Posterior cingulate gyrus (tissue), 11 donors: ENCODE measurements around the gene FAAH.

Source experiments
- DNase-seq, 10 donors: peaks; one replicate each; pipeline versions ENCODE4 v3.0.0 to v3.0.0-alpha.2; 2020 to 2021; ENCODE audit warnings: mixed read lengths in 3 of 10
- intact Hi-C: fragments of 100-400 bp; cut with DNase I; formaldehyde crosslinking; loops from one replicate; pipeline ENCODE4 v1.15.1; 2023

FAAH gene

GRCh38 chr1:46415514-46415913 lies 21.4 kb downstream of the FAAH start:
- peak in 2 of 10 donors; percentile 11 to 29 for DNase-seq
- intact Hi-C loops = no loop called here

GRCh38 chr1:46418976-46419375 lies 24.9 kb downstream of the FAAH start:
- intact Hi-C loops = no loop called here
- peak in 3 of 10 donors; percentile 36 to 56 (median 48) for DNase-seq

GRCh38 chr1:46420533-46420915 lies 26.4 kb downstream of the FAAH start:
- DNase-seq = peak in 2 of 10 donors; percentile 19 to 26
- intact Hi-C loops = no loop called here

GRCh38 chr1:46421739-46422138 lies 27.6 kb downstream of the FAAH start:
- intact Hi-C loops = no loop called here
- no peak for DNase-seq

GRCh38 chr1:46422261-46422871 lies 28.2 kb downstream of the FAAH start:
- intact Hi-C loops = no loop called here
- peak in 2 of 10 donors; percentile 16 to 35 for DNase-seq

- intact Hi-C loops = no loop called here
- DNase-seq = peak in 3 of 10 donors; percentile 38 to 59 (median 48)
These were observed 29.6 kb downstream of the FAAH start for GRCh38 chr1:46423574-46424240.

GRCh38 chr1:46424730-46425129 lies 30.6 kb downstream of the FAAH start:
- intact Hi-C loops = no loop called here
- peak in 2 of 10 donors; percentile 17 to 35 for DNase-seq

- intact Hi-C loops = no loop called here
- peak in 2 of 10 donors; percentile 5 to 20 for DNase-seq
These were observed 31.6 kb downstream of the FAAH start for GRCh38 chr1:46425726-46426125.

GRCh38 chr1:46427541-46427940 lies 33.4 kb downstream of the FAAH start:
- intact Hi-C loops = no loop called here

GRCh38 chr1:46429436-46429835 lies 35.3 kb downstream of the FAAH start:
- intact Hi-C loops = no loop called here
- DNase-seq = peak in 2 of 10 donors; percentile 19 to 73

More at GRCh38 chr1:46427541-46427940, 33.4 kb downstream of the FAAH start:
- no peak for DNase-seq

GRCh38 chr1:46431695-46432094 lies 37.6 kb downstream of the FAAH start:
- intact Hi-C loops = no loop called here
- no peak for DNase-seq

GRCh38 chr1:46432781-46433327 lies 38.7 kb downstream of the FAAH start:
- intact Hi-C loops = no loop called here
- peak in 1 of 10 donors; percentile 70 for DNase-seq

GRCh38 chr1:46434358-46434757 lies 40.2 kb downstream of the FAAH start:
- intact Hi-C loops = no loop called here
- DNase-seq = peak in 1 of 10 donors; percentile 25

GRCh38 chr1:46436844-46437243 lies 42.7 kb downstream of the FAAH start:
- intact Hi-C loops = no loop called here

GRCh38 chr1:46437723-46438122 lies 43.6 kb downstream of the FAAH start:
- DNase-seq = no peak
- intact Hi-C loops = no loop called here

More at GRCh38 chr1:46436844-46437243, 42.7 kb downstream of the FAAH start:
- DNase-seq = no peak

- intact Hi-C loops = no loop called here
These were observed 44.2 kb downstream of the FAAH start for GRCh38 chr1:46438346-46438745.

GRCh38 chr1:46440478-46440877 lies 46.4 kb downstream of the FAAH start:
- intact Hi-C loops = loop anchor here (5.0 kb wide), 2 partner anchors 33 to 287 kb away; no protein-coding TSS in a partner anchor
- peak in 2 of 10 donors; percentile 40 to 51 for DNase-seq

More at GRCh38 chr1:46438346-46438745, 44.2 kb downstream of the FAAH start:
- peak in 1 of 10 donors; percentile 38 for DNase-seq

GRCh38 chr1:46442317-46443161 lies 48.4 kb downstream of the FAAH start:
- peak; percentile 27 to 93 (median 70) for DNase-seq
- intact Hi-C loops = loop anchor here (5.0 kb wide), 2 partner anchors 35 to 285 kb away; no protein-coding TSS in a partner anchor

GRCh38 chr1:46444466-46444865 lies 50.3 kb downstream of the FAAH start:
- DNase-seq = peak in 1 of 10 donors; percentile 0
- intact Hi-C loops = loop anchor here (5.0 kb wide), 2 partner anchors 37 to 283 kb away; no protein-coding TSS in a partner anchor

GRCh38 chr1:46445773-46446256 lies 51.7 kb downstream of the FAAH start:
- peak in 2 of 10 donors; percentile 3 to 23 for DNase-seq
- intact Hi-C loops = no loop called here
